Stimulated activated naive B cell treated with anti-CD40 and anti-IgM and Interleukin-4, amounts not matched to agents 10 μg/mL and 1 μg/mL and 100 μg/mL, for 72 hours (primary cell): ENCODE data around the gene PI4K2B.
"Not testable (repeated sequence)": the region's sequence is repeated elsewhere in the genome, so short reads cannot be mapped to it uniquely, and the experiment has no call there.

ENCODE experiments used
- ATAC-seq, 2 donors: fragments of 150-1000 bp; cut with Tn5 transposase; replicated peaks; 2 replicates each; pipeline ENCODE4 v1.10.0; 2021; ENCODE audit warnings: moderate library complexity in 1 of 2
- DNase-seq: peaks from one replicate; pipeline ENCODE4 v3.0.0; 2021
- H3K27ac Mint-ChIP-seq: one replicate; pipeline ENCODE4 v1.8.0; 2022; ENCODE audit warnings: mild to moderate bottlenecking, mixed read lengths
- H3K27me3 Mint-ChIP-seq, 2 donors: one replicate each; pipeline ENCODE4 v1.8.0; 2022; ENCODE audit warnings: mixed read lengths in 2 of 2
- H3K36me3 Mint-ChIP-seq, 2 donors: one replicate each; pipeline ENCODE4 v1.8.0; 2022; ENCODE audit warnings: mixed read lengths in 2 of 2, mild to moderate bottlenecking in 1 of 2
- H3K4me1 Mint-ChIP-seq, 2 donors: one replicate each; pipeline ENCODE4 v1.8.0; 2022; ENCODE audit warnings: mixed read lengths in 2 of 2, mild to moderate bottlenecking in 1 of 2
- H3K4me3 Mint-ChIP-seq, 2 donors: one replicate each; pipeline ENCODE4 v1.8.0; 2022; ENCODE audit warnings: mild to moderate bottlenecking in 2 of 2, mixed read lengths in 2 of 2, moderate library complexity in 1 of 2
- H3K9me3 Mint-ChIP-seq, 2 donors: one replicate each; pipeline ENCODE4 v1.8.0; 2022; ENCODE audit warnings: mixed read lengths in 2 of 2, mild to moderate bottlenecking in 1 of 2

PI4K2B gene

DNA sequence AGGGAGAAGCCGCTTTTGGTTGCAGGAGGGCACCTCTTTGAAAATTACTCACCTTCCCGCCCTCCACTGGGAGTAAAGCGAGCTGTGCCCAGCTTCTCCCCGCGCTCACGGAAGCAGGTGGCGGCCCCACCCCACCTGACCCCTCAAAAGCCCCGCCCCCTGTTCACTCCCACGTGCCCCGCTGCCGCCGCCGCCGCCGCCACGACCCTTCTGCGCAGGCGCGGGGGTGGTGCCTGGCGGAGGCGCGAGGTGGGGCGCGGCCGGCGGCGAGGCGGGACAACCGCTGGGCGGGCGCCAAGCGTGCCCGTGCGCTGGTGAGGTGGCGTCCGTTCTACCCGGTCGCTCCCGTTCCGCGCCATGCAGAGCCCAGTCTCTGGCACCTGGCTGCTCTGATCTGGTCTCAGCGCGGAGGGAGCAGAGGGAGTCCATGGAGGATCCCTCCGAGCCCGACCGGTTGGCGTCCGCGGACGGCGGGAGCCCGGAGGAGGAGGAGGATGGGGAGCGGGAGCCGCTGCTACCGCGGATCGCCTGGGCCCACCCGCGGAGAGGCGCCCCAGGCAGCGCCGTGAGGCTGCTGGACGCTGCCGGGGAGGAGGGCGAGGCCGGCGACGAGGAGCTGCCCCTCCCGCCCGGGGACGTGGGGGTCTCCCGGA is at the start of gene PI4K2B:
Gene PI4K2B, plus strand, starts transcription at position 297 of the 653 bp plus-strand sequence. Its CDS starts 131 bp downstream, at position 428.
- peaks cover 16 to 31% of the 10 kb centered on the region in 2 donors for H3K36me3 Mint-ChIP-seq
- no peaks in the 10 kb centered on the region for H3K27me3 Mint-ChIP-seq
- ATAC-seq (peak; percentile 89 to 92), DNase-seq (peak; percentile 93)
- peaks cover 8% of the 10 kb centered on the region in 2 donors for H3K9me3 Mint-ChIP-seq
- H3K4me3 Mint-ChIP-seq, result peak within 1 kb of the TSS; percentile 92 to 94
- peak within 1 kb of the TSS; percentile 98 for H3K27ac Mint-ChIP-seq
- peaks cover 15 to 32% of the 10 kb centered on the region in 2 donors for H3K4me1 Mint-ChIP-seq

GRCh38 chr4:25184056-25184455 is 49.8 kb upstream of the PI4K2B start:
- DNase-seq (no peak), ATAC-seq (no peak)
- Mint-ChIP-seq H3K4me3 (no peak overlapping the region), H3K27ac (no peak overlapping the region), H3K27me3 (no peaks in the 10 kb centered on the region), H3K9me3 (peaks cover 0 to 4% of the 10 kb centered on the region in 2 donors), H3K36me3 (peaks cover 2 to 7% of the 10 kb centered on the region in 2 donors), H3K4me1 (peaks cover 10 to 11% of the 10 kb centered on the region in 2 donors)

- H3K27ac Mint-ChIP-seq, result no peak overlapping the region
- H3K4me3 Mint-ChIP-seq, result no peak overlapping the region
- peaks cover 0 to 4% of the 10 kb centered on the region in 2 donors for H3K36me3 Mint-ChIP-seq
- no peaks in the 10 kb centered on the region for H3K27me3 Mint-ChIP-seq
- H3K9me3 Mint-ChIP-seq, result no peaks in the 10 kb centered on the region
- ATAC-seq, result no peak
- H3K4me1 Mint-ChIP-seq, result no peaks in the 10 kb centered on the region
- no peak for DNase-seq
These were observed 43.4 kb upstream of the PI4K2B start for GRCh38 chr4:25190407-25190806.

- Mint-ChIP-seq H3K4me3 (no peak overlapping the region), H3K27me3 (no peaks in the 10 kb centered on the region), H3K4me1 (peaks cover 0 to 4% of the 10 kb centered on the region in 2 donors), H3K36me3 (peaks cover 22 to 25% of the 10 kb centered on the region in 2 donors), H3K27ac (no peak overlapping the region), H3K9me3 (peaks cover 7 to 11% of the 10 kb centered on the region in 2 donors)
- no peak for ATAC-seq
- DNase-seq, result no peak
These were observed 35.1 kb upstream of the PI4K2B start for GRCh38 chr4:25198713-25199112.

DNA sequence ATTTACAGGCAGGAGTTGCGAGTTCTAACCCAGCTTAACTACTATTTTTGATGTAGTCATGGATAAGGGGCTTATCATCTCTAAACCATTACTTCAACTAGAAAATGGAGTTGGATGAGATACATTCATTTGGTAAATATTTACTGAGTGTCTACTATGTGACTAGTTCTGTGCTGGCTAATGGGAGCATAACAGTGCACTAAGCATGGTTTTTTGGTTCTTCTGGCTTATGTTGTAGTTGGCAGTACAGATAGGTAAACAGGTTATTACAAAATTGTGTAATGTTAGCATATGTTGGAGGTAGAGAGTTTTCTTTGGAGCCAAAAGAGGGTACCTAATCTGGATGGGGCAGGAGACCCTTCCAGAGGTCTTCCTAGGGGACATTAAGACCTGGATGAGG is 25.8 kb upstream of the PI4K2B start:
- no peak overlapping the region for H3K27ac Mint-ChIP-seq
- DNase-seq (no peak), ATAC-seq (no peak)
- H3K27me3 Mint-ChIP-seq, result no peaks in the 10 kb centered on the region
- no peak overlapping the region for H3K4me3 Mint-ChIP-seq
- peaks cover 1 to 9% of the 10 kb centered on the region in 2 donors for H3K36me3 Mint-ChIP-seq
- H3K9me3 Mint-ChIP-seq, result peaks cover 3 to 5% of the 10 kb centered on the region in 2 donors
- no peaks in the 10 kb centered on the region for H3K4me1 Mint-ChIP-seq

DNA sequence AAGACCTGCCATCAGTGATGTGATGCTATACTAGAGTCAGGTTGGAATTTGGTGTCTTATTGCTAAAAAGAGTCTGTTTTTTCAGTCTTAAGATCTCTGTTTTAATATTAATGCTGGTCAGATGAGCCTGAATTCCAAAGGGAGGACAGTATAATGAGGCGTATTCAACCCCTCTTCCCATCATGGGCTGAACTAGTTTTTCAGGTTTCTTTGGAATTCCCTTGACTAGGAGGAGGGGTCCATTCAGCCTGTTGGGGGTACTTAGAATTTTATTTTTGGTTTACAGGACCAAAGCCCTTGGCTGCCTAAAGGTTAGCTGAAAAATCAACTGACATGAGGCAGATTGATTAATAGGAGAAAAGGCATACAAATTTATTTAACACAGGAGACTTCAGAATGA is 24.1 kb upstream of the PI4K2B start:
- Mint-ChIP-seq H3K36me3 (peaks cover 1 to 6% of the 10 kb centered on the region in 2 donors), H3K9me3 (peaks cover 5 to 10% of the 10 kb centered on the region in 2 donors), H3K27ac (no peak overlapping the region), H3K4me3 (no peak overlapping the region), H3K4me1 (no peaks in the 10 kb centered on the region), H3K27me3 (no peaks in the 10 kb centered on the region)
- DNase-seq, result no peak
- no peak for ATAC-seq

DNA sequence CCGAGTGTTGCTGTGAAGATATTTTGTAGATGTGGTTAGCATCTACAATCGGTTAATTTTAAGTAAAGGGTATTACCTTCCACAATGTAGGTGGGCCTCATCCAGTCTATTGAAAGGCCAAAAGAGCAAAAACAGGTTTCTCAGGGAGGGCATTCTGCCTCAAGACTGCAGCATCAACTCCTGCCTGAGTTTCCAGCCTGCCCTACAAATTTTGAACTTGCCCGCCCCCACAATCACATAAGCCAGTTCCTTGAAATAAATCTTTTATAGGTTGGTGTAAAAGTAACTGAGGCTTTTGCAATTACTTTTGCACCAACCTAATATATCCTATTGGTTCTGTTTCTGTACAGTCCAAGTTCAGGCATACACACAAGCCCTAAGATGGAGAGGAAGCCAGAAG is 22.1 kb upstream of the PI4K2B start:
- H3K4me3 Mint-ChIP-seq, result no peak overlapping the region
- DNase-seq (no peak), ATAC-seq (no peak)
- H3K27ac Mint-ChIP-seq, result no peak overlapping the region
- no peaks in the 10 kb centered on the region for H3K27me3 Mint-ChIP-seq
- H3K9me3 Mint-ChIP-seq, result peaks cover 5 to 11% of the 10 kb centered on the region in 2 donors
- H3K4me1 Mint-ChIP-seq, result no peaks in the 10 kb centered on the region
- peaks cover 1 to 6% of the 10 kb centered on the region in 2 donors for H3K36me3 Mint-ChIP-seq

GRCh38 chr4:25212822-25213221 is 21.0 kb upstream of the PI4K2B start:
- ATAC-seq, result no peak
- H3K9me3 Mint-ChIP-seq, result peaks cover 9 to 15% of the 10 kb centered on the region in 2 donors
- no peak overlapping the region for H3K27ac Mint-ChIP-seq
- H3K4me1 Mint-ChIP-seq, result no peaks in the 10 kb centered on the region
- no peak overlapping the region for H3K4me3 Mint-ChIP-seq
- DNase-seq, result no peak
- no peaks in the 10 kb centered on the region for H3K27me3 Mint-ChIP-seq
- peaks cover 7 to 11% of the 10 kb centered on the region in 2 donors for H3K36me3 Mint-ChIP-seq

DNA sequence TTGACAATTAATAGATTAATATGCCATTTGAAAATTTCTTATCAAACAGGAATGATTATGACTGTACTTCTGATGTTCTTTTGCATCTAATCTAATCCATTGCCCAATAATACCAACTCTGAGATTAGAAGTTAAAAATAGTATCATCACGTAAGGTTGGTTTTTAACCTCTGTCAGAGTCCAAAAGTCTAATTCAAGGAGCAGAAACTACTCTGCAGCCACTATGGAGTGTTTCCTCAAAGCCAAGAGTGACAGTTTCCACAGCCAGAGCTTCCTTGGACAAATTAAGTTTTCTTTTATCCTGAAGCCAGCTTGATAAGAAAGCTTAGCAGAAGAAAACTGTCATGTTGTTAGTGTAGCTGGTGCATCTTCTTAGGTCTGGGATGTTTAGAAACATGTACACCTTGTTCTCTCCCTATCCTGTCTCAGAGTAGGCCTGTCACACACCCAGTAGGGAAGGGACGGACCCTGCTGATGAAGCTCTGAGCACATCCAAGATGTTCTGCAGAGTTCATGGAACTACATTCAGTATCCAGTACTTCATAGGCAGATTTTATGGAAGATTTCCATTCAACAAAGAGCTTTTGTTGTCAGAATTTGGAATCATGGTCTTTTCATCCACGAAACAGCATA is 20.4 kb upstream of the PI4K2B start:
- H3K27me3 Mint-ChIP-seq, result no peaks in the 10 kb centered on the region
- H3K4me3 Mint-ChIP-seq, result no peak overlapping the region
- no peak for DNase-seq
- no peaks in the 10 kb centered on the region for H3K4me1 Mint-ChIP-seq
- ATAC-seq, result no peak
- peaks cover 11 to 14% of the 10 kb centered on the region in 2 donors for H3K36me3 Mint-ChIP-seq
- peaks cover 11 to 17% of the 10 kb centered on the region in 2 donors for H3K9me3 Mint-ChIP-seq
- no peak overlapping the region for H3K27ac Mint-ChIP-seq

- ATAC-seq, H3K27me3 Mint-ChIP-seq, H3K27ac Mint-ChIP-seq, H3K4me3 Mint-ChIP-seq, DNase-seq, H3K4me1 Mint-ChIP-seq: not testable (repeated sequence)
- Mint-ChIP-seq H3K9me3 (peaks cover 19 to 21% of the 10 kb centered on the region in 2 donors), H3K36me3 (peaks cover 18 to 20% of the 10 kb centered on the region in 2 donors)
These were observed 19.1 kb upstream of the PI4K2B start for GRCh38 chr4:25214750-25215149.

DNA sequence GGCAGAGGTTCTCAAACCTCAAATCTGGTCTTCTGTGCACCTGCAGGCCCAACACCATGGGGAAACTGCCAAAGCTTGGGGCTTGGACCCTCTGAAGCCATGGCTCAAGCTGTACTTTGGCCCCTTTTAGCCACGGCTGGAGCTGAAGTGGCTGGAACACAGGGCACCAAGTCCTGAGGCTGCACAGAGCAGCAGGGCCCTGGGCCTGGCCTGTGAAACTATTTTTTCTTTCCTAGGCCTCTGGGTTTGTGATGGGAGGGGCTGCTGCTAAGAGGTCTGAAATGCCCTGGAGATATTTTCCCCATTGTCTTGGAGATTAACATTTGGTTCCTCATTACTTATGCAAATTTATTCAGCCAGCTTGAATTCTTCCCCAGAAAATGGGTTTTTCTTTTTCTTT is 18.3 kb upstream of the PI4K2B start:
- no peak overlapping the region for H3K27ac Mint-ChIP-seq
- no peak overlapping the region for H3K4me3 Mint-ChIP-seq
- ATAC-seq (no peak), DNase-seq (no peak)
- no peaks in the 10 kb centered on the region for H3K27me3 Mint-ChIP-seq
- peaks cover 22 to 26% of the 10 kb centered on the region in 2 donors for H3K9me3 Mint-ChIP-seq
- H3K36me3 Mint-ChIP-seq, result peaks cover 25 to 28% of the 10 kb centered on the region in 2 donors
- no peaks in the 10 kb centered on the region for H3K4me1 Mint-ChIP-seq

- DNase-seq (no peak), ATAC-seq (no peak)
- H3K4me3 Mint-ChIP-seq, result no peak overlapping the region
- peaks cover 44 to 54% of the 10 kb centered on the region in 2 donors for H3K36me3 Mint-ChIP-seq
- no peaks in the 10 kb centered on the region for H3K27me3 Mint-ChIP-seq
- no peaks in the 10 kb centered on the region for H3K4me1 Mint-ChIP-seq
- peaks cover 30 to 37% of the 10 kb centered on the region in 2 donors for H3K9me3 Mint-ChIP-seq
- H3K27ac Mint-ChIP-seq, result no peak overlapping the region
These were observed 12.5 kb upstream of the PI4K2B start for GRCh38 chr4:25221377-25221776.

GRCh38 chr4:25223802-25224375 is 9.9 kb upstream of the PI4K2B start:
- ATAC-seq (no peak), DNase-seq (no peak)
- no peak overlapping the region for H3K27ac Mint-ChIP-seq
- peaks cover 38 to 55% of the 10 kb centered on the region in 2 donors for H3K36me3 Mint-ChIP-seq
- no peaks in the 10 kb centered on the region for H3K4me1 Mint-ChIP-seq
- no peak overlapping the region for H3K4me3 Mint-ChIP-seq
- peaks cover 29 to 32% of the 10 kb centered on the region in 2 donors for H3K9me3 Mint-ChIP-seq
- H3K27me3 Mint-ChIP-seq, result no peaks in the 10 kb centered on the region

DNA sequence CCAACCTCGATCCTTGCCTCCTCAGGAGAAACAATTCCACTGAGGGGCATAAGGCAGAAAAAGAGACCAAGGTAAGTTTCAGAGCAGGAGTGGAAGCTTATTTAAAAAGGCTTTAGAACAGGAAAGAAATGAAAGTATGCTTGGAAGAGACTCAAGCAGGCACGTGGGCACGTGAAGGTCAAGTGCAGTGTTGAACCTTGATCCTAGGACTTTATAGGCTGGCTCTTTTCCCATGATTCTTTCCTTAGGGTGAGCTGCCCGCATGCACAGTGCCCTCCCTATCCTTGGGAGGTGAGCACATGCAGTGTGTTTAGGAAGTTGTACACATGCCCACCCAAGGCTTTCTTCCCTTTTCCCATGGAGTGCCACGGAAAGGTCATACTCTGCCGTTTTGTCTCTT is 4.0 kb upstream of the PI4K2B start:
- no peak for DNase-seq
- Mint-ChIP-seq H3K36me3 (peaks cover 21 to 38% of the 10 kb centered on the region in 2 donors), H3K27me3 (no peaks in the 10 kb centered on the region), H3K4me1 (peaks cover 3 to 14% of the 10 kb centered on the region in 2 donors), H3K27ac (no peak overlapping the region), H3K4me3 (no peak overlapping the region), H3K9me3 (peaks cover 12 to 20% of the 10 kb centered on the region in 2 donors)
- no peak for ATAC-seq

- peaks cover 5 to 11% of the 10 kb centered on the region in 2 donors for H3K9me3 Mint-ChIP-seq
- no peak for DNase-seq
- H3K36me3 Mint-ChIP-seq, result peaks cover 12 to 29% of the 10 kb centered on the region in 2 donors
- H3K4me1 Mint-ChIP-seq, result peaks cover 11 to 26% of the 10 kb centered on the region in 2 donors
- peak overlapping the region; percentile 92 to 94 for H3K4me3 Mint-ChIP-seq
- peak overlapping the region; percentile 98 for H3K27ac Mint-ChIP-seq
- ATAC-seq, result no peak
- no peaks in the 10 kb centered on the region for H3K27me3 Mint-ChIP-seq
These were observed 639 bp upstream of the PI4K2B start for GRCh38 chr4:25233194-25233593.
